Islet of Langerhans (tissue), 1 donor: ENCODE results near the gene ZC3H18.

ENCODE experiments used
- FAIRE-seq: peaks from one replicate; lab custom pipeline; 2011; peaks lifted over from hg19 to GRCh38; lab: Jason Lieb, UNC

The ZC3H18 gene

DNA sequence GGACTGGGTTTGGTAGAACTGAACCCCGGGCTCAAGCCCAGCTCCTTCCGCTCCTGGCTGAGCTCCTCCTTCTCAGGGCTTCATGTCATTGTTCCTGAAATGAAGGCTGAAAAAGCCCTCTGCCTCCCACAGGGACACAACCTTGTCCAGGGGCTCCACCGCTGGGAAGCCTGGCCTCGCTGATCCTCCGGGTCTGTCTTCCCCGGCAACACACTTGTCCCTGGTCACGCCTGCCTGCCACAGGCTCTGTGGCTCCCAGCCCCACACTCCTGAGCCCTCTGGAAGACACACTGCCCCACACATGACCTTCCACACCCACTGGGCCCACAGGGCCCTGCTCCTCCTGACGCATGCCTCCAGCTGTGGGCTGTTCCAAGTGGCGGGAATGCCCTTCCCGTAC lies 18.0 kb upstream of the ZC3H18 start:
- no peak for FAIRE-seq

DNA sequence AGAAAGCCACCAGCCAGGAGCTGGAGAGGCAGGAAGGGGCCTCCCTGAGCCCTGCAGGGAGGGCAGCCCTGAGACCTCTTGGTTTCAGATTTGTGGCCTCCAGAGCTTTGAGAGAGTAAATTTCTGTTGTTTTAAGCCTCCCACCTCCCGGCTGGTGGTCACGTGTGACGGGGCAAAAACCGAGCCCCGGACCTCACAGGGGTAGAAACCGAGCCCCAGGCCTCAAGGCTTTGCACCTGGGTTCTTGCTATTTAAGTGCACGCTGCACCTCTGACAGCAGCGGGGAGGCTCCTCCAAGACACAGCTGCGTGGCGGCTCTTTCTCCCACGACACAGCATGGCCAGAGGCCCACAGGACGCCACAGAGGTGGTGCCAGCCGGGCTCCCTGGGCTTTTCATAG lies 17.4 kb upstream of the ZC3H18 start:
- FAIRE-seq: no peak

DNA sequence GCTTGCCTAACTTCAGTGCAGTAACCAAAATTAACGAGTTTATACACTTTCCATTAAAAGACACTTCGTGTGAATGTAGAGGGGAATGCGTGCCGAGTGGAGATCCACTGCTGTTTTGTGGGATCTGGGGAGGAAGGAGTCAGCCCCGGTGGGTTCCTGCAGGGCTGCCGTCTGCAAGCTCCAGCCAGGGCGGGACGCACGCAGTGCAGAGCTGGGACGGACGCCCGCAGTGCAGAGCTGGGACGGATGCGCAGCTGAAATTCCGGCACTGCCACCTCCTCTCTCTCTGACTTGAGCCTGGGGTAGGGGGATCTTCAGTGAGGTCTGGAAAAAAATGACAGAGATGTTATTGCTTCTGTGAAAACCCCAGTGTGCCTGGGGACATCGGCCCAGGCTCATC lies 16.5 kb upstream of the ZC3H18 start:
- FAIRE-seq: no peak

DNA sequence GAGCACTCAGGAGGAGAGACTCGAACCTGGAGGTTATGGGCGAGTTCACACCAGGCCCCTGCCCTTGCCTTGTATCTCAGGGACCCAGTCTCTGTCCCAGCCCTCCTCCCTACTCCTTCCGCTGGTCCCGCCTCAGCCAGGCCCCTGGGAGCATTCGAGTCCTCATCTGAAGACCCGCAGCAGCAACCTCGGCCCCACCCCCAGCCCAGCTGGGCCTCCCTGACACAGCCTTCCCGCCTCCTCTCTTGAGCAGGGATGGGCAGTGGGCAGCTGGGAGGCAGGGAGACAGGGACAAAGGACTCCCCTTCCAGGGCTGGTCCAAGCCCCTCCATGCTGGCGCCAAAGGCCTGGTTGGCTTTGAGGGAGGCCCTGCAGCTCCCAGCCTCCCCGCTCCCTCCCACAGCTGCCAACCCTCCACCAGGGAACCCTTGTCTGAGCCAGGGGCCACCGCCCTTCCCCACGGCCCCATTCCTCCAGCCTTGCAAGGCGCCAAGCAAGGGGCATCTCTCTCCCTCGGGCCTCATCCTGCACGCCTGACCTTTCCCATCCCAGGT lies 15.4 kb upstream of the ZC3H18 start:
- no peak for FAIRE-seq

DNA sequence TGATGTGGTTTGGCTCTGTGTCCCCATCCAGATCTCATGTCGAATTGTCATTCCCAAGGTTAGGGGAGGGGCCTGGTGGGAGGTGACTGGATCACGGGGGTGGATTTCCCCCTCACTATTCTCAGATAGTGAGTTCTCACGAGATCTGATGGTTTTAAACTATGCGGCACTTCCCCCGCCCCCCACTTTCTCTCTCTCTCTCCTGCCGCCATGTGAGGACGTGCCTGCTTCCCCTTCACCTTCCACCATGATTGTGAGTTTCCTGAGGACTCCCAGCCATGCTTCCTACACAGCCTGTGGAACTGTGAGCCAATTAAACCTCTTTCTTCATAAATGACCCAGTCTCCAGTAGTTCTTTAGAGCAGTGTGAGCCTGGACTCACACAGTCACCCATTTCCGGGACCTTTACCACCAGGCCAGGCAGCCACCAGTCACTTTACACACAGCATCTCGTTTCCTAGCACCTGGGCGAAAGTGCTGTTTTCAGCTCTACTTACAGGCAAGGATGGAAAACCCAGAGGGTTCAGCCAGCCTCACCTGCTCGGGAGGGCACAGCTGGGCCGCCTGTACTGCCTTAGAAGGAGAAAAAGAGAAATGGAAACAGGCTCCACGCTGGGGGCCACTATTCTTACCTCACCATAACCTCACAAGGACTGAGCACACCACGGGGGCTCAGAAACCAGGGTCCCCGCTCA lies 13.8 kb upstream of the ZC3H18 start:
- FAIRE-seq: no peak

DNA sequence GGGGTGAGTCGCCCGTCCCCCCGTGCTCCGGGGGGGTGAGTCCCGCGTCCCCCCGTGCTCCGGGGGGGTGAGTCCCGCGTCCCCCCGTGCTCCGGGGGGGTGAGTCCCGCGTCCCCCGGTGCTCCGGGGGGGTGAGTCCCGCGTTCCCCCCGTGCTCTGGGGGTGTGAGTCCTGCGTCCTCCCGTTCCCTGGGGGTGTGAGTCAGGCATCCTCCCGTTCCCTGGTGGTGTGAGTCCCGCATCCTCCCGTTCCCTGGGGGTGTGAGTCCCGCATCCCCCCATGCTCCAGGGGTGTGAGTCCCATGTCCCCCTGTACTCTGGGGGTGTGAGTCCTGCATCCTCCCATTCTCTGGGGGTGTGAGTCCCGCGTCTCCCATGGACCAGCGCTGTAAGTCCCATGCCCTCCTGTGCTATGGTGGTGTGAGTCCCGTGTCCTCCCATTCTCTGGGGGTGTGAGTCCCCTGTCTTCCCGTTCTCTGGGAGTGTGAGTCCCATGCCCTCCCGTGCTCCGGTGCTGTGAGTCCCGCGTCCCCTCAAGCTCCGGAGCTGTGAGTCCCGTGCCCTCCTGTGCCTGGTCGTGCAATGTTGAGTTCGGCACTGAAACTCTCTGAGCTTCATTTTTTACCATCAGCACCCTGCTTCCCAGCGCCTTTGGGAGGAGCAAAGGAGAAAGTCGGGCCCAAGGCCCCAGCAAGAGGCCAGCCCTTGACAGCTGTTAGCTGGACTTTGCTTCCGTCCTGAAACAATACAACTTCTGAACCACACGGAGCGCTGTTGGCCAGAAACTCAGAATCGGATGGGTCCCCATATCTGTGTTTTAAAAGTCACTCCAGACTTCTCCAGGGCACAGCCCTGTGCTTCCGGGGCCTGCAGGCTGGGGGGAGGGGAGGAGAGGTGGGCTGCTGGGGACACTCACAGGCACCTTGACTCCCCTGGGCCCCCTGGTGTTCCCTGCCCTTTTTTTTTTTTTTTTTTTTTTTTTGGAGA lies 11.5 kb upstream of the ZC3H18 start:
- no peak for FAIRE-seq

DNA sequence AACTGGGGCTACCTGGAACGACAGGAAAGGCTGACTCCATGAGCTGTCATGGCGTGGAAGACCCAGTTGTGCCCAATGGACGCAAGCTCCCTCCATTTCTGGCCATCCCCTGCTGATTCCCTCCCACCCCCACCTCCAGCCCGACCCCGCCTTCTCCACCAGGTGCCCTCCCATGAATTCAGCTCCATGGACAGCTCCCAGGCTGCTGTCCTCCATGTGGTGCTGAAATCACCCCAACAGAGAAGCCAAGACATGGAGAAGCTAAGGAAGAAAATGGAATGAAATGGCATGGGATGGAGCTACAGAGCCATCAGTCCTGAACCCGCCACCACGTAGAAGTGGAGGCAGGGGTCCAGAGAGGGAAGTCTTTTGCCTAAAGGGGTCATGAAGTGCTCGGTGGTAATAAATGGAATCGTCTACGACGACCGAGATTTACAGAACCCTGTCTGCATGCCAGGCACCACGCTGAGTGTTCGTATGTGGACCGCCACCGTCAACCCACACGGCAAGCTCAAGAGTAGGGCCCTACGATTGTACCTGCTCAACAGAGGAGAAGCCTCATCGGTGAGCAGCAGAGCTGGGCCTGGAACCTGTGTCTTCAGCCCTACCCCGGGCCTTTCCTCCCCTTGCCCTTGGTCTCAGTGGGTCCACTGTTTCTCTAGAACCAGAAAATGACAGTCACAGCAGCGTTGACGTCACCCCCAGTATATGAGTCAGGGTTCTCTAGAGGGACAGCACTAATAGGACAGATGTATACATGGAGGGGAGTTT lies 9.3 kb upstream of the ZC3H18 start:
- FAIRE-seq: no peak

DNA sequence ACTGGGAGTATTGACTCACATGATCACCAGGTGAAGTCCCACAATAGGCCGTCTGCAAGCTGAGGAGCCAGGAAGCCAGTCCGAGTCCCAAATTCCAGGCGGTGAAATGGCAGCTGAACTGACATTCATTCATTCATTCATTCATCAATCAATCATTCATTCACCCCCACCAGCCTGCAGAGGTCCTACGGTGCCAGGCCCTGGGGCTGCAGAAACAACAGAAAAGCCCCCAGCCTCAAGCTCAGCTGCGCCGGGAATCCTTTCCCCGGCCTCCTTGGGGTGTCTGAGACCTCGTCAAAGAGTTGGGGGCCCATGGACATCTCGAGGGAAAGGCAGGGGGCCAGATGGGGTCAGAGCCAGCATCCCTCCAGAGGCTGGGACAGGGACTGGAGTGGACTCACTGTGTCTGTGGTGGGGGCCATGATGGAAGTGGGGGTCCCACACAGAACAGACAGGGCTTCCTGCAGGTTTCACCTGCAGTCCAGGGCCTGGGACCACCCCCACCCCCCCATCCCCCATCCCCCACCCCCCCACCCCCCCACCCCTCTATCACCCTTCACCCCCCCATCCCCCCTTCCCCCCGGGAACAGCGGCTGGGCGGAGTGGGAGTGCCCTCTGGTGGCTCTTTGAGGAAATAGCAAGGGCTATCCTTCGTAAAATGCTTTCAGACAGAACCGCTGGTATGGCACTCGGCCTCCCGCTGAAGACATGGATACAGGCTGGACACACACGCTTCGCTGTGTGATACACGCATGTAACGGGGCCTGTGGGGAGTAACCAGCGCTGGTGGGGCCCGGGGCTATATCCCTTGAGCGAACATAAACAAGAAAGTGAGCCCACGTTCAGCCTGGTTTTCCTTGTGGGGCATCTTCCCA lies 8.5 kb upstream of the ZC3H18 start:
- FAIRE-seq: no peak

DNA sequence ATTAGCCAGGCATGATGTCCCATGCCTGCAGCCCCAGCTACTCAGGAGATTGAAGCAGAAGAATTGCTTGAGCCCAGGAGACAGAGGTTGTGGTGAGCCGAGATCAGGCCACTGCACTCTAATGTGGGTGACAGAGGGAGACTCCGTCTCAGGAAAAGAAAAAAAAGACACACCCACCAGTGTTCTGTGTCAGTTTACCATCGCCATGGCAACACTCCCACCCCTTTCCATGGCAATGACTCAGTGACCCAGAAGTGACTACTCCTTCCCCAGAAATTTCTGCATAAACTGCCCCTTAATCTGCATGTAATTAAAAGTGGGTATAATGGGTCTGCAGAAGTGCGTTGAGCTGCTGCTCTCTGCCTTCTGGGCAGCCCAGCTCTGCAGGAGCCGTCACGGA lies 4.0 kb upstream of the ZC3H18 start:
- no peak for FAIRE-seq

DNA sequence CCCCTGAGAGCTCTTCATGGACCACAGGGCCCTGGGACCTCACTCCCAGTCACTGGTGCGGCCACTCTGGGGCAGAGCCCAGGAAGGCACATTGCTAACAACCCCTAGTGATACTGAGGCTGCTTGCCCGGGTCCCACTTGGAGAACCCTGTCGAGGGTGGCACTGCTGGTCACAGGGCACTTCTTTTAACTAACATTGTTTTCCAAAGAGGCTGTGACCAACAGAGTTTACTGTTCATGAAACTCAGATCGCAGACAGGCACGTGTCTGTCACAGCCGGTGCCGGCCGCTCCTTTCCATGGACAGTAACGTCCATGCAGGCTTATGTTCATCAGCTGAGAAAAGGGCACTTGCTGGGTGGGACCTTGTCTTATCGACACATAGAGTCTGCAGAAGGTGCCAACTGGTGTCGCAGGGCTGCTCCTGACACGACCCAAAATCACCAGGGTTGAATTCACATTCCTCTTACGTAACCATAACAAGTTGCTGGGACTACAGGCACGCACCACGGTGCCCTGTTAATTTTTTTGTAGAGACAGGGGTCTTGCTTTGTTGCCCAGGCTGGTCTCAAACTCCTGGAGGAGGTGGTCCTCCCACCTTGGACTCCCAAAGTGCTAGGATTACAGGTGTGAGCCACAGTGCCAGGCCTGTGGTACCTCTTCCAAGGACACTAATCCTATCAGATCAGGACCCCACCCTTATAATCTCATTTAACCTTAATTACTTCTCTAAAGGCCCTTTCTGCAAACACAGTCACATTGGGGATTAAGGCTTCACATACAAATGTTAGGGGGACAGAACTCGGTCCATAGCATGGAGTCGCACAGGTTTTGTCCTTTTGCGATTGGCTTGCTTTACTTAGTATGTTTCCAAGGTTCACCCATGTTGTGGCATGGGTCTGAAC lies 1.2 kb upstream of the ZC3H18 start:
- no peak for FAIRE-seq

DNA sequence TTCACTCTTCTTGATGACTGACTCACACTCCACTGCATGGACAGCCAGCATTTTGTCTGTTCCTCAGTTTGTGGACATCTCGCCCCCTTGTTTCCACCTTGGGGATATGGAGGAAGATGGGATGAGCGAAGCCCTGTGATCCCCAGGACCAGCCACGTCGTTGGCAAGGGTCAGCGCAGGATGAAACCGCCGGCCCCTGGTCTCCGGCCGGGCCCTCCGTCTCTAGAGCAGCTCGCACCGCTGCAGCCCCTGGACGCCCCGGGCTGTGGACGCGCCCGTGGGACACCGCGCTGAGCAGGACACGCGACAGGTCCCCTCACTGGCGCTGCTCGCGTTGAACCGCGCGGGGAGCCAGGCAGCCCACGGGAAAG lies 604 bp upstream of the ZC3H18 start:
- FAIRE-seq: no peak

DNA sequence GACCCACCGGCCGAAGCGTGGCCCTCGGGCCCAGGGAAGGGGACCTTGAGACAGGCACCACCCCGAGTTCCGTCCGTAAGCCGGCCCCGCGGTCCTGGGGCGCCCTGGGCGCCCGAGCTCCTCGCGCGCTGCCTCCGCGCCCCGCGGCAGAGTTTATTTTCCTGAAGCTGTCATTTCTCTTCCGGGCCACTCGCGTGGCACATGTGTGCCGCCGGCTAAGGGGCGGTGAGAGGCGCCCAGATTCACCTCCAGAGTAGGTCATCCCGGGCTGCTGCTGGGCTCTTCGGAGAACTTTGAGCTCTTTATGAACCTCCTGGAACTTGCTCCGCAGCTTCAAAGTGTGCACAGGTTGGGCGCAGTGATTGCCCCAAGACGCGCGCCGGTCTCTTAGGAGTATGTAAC lies 489 bp downstream of the ZC3H18 start:
- no peak for FAIRE-seq

DNA sequence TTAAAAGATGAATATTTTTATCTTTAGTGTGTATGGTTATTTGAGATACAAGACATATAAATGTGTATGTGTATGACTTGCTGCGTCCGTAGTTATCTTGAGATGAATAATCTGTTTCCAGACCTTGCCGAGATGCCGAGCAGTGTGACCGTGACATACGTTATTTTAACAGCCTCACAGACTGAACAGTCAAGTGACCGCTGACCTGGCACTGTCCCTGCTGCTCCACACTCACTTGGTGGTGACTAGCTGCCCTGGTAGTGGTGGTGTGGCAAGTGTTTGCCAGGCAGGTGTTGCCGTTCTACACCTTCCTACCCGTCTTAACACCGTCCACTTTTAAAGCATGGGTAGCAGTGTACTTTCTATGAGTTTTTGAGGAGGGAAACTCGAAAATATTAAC lies 5.0 kb downstream of the ZC3H18 start:
- no peak for FAIRE-seq

DNA sequence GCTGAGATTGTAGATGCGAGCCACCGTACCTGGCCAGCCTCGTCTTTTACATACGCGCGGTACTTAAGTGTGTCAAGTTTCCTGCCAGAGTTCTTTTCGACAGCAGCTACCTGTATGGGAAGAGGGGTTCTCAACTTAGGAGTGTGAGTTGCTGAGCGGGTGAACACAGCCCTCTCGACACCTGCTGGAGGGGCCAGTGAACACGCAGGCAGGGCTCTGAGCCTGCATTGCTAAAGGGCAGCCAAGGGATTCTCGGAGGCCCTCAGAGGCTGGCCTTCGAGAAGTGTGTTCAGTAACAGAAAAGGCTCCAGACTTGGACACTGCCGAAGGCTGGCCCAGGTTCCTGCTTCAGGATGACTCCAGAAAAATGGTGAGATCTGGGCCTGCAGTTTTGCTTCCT lies 6.1 kb downstream of the ZC3H18 start:
- no peak for FAIRE-seq

DNA sequence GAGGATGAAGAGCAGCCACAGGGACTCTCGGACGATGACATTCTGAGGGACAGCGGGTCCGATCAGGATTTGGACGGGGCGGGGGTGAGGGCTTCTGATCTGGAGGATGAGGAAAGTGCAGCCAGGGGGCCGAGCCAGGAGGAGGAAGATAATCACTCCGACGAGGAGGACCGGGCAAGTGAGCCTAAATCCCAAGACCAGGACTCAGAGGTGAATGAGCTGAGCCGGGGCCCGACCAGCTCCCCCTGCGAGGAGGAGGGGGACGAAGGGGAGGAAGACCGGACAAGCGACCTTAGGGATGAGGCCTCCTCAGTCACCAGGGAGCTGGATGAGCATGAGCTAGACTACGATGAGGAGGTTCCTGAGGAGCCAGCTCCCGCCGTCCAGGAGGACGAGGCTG lies 7.0 kb downstream of the ZC3H18 start:
- FAIRE-seq: no peak

DNA sequence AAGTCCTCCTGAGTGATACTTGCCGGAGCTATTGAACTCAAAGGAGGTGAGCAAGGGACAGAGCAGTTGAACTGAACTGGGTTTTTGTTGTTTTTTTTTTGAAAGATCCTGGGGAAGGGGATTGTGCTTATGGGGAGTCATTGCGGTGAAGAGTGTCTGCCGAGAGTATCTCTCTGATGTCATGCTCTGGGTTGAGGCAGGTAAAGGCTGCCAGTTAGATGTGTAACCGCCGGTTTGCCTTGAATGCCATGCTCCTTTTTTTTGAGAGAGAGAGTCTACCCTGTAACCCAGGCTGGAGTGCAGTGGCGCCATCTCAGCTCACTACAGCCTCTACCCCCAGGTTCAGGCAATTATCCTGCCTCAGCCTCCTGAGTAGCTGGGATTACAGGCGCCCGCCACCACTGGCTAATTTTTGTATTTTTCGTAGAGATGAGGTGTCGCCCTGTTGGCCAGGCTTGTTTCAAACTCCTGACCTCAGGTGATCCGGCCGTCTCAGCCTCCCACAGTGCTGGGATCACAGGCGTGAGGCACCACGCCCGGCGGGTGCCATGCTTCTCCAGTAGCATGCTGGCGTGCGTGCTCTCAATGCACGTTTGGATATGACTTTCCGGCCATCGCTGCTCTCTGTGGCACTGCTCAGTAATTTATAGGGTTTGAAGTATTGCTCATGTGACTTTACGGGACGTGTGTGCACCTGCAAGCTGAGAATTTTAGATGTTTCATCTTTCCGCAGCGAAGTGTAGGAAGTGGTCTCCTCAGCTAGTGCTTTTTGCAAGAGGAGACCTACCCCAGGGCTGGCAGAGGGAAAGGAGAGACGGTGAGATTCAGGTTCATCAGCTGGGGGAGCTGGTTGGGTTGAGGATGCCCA lies 8.5 kb downstream of the ZC3H18 start:
- FAIRE-seq: no peak

DNA sequence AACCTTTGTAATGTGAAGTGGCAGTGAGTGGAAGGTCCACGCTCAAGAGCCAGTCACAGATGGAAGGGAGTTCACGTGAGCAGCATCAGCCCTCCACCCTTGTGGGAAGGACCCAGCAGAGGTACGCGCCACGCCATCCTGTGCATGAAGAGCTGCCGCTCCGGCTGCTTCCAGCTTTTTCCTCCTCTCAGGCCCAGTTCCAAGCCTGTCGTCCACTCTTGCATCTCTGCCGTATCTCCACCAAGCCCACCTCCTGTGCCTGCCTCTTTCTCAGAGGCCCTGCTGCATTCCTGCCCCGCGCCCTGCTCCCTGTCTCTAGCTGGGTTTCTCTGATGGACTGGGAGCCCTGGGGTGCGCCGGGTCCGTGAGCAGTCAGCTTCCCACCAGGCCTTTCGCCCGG lies 10.2 kb downstream of the ZC3H18 start:
- FAIRE-seq: no peak

DNA sequence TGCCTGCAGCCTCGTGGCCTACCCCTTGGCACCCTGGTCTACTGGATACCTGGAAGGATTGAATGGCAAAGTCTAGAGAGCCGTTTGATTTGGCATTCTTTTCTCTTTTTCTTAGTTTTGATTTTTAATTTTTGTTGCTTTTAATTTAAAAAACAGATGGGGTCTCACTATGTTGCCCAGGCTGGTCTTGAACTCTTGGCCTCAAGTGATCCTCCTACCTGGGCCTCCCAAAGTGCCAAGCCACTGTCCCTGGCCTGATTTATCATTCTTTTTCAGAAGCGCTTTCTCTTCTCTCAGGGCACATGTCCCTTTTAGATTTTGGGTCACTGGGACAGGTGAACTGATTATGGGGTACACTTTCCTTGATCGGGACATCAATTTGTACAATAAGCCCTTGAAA lies 10.8 kb downstream of the ZC3H18 start:
- FAIRE-seq: no peak

DNA sequence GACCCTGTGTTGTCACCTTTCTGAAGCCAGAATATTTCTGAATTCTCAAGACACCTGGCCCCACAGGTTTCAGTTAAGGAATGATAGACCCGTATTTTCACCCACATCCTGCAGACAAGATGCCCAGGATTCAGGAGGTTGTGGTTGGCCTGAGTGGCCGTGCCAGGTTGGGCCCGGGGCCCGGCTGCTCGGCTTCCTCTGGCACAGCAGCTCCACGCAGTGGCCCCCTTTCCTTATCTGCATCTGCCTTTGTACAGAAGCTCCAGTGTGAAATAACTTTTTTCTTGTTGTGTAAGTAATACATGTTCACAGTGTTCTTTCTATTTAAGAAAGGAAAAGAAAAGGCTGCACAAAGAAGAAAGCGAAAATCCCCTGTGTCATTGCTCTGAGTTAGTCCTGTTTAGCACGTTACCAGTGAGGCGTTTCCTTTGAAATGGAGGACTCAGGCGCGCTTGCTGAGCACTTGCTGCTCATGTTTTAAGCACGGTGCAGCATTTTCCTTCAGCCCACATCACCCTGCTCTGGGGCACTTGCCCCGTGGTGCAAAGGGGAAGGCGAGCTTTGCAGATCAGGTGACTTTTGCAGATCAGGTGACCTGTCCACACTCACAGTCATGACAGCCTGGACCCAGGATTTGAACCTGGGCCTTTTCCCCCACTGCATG lies 12.8 kb downstream of the ZC3H18 start:
- FAIRE-seq: no peak
